ENCODE results near the gene MED20.

MED20 gene

GRCh38 chr6:41871691-41872090, 49.2 kb downstream of the MED20 start:
- in situ Hi-C loops (cut with HindIII; ENCODE audit: low sequenced_read_pairs), result loop anchor here (5.0 kb wide), 3 partner anchors 61 to 96 kb away; no protein-coding TSS in a partner anchor

GRCh38 chr6:41859356-41859755, 61.6 kb downstream of the MED20 start:
- in situ Hi-C loops (cut with HindIII; ENCODE audit: low sequenced_read_pairs), result no loop called here

- in situ Hi-C loops (cut with HindIII; ENCODE audit: low sequenced_read_pairs), result no loop called here
These were observed 62.2 kb downstream of the MED20 start for GRCh38 chr6:41858703-41859102.

Measured in endothelial cell of hepatic sinusoid (primary cell).